IPS-15b (cell line): ENCODE data around the gene DARS2.

Source experiments
- H3K27me3 ChIP-seq: one replicate; pipeline ENCODE4 v1.6.1; 2013; ENCODE audit warnings: low read length; ENCODE audit not compliant: control insufficient read depth, insufficient read depth
- H3K36me3 ChIP-seq: one replicate; pipeline ENCODE4 v1.6.1; 2013; ENCODE audit warnings: low read length; ENCODE audit not compliant: control insufficient read depth, insufficient read depth
- H3K4me1 ChIP-seq: one replicate; pipeline ENCODE4 v1.6.1; 2013; ENCODE audit warnings: mild to moderate bottlenecking, low read length; ENCODE audit not compliant: control insufficient read depth, insufficient read depth
- H3K4me3 ChIP-seq: one replicate; pipeline ENCODE4 v1.5.1; 2013; ENCODE audit warnings: low read depth, low read length
- H3K9ac ChIP-seq: one replicate; pipeline ENCODE4 v1.6.1; 2013; ENCODE audit warnings: low read depth, mild to moderate bottlenecking, low read length
- H3K9me3 ChIP-seq: one replicate; pipeline ENCODE4 v1.6.1; 2013; ENCODE audit warnings: mild to moderate bottlenecking, low read length; ENCODE audit not compliant: control insufficient read depth, insufficient read depth

Gene DARS2

GRCh38 chr1:173900427-173900826, 76.0 kb downstream of the DARS2 start:
- Histone ChIP-seq H3K4me1 (peaks cover 28% of the 10 kb centered on the region), H3K9ac (no peak overlapping the region), H3K27me3 (no peaks in the 10 kb centered on the region), H3K4me3 (no peak overlapping the region), H3K9me3 (no peaks in the 10 kb centered on the region), H3K36me3 (no peaks in the 10 kb centered on the region)

DNA sequence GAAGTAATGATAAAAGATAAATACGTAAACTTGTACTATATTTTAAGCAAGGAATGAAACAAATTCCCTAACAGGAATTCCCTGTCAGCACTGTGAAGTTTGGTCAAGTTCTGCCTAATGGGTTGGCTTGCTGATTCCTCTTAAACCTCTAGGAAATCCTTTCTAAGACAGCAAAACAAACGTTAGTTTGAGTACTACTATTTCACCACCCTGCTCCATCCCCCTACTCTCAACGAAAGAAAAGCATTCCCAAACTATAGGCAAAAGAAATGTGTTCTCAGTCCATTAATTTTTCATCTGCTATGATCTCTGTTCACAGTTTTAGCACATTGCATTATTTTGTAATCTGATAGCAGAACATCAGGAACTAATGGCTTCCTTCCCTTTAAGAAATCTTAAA, 76.5 kb downstream of the DARS2 start:
- Histone ChIP-seq H3K36me3 (no peaks in the 10 kb centered on the region), H3K4me1 (peaks cover 28% of the 10 kb centered on the region), H3K9me3 (no peaks in the 10 kb centered on the region), H3K27me3 (no peaks in the 10 kb centered on the region), H3K9ac (no peak overlapping the region), H3K4me3 (no peak overlapping the region)

- Histone ChIP-seq H3K9ac (no peak overlapping the region), H3K4me1 (peaks cover 28% of the 10 kb centered on the region), H3K36me3 (no peaks in the 10 kb centered on the region)
These were observed 79.5 kb downstream of the DARS2 start for GRCh38 chr1:173903827-173904531.

More at GRCh38 chr1:173903827-173904531, 79.5 kb downstream of the DARS2 start:
- Histone ChIP-seq H3K4me3 (no peak overlapping the region), H3K9me3 (no peaks in the 10 kb centered on the region), H3K27me3 (no peaks in the 10 kb centered on the region)
